Anterior cingulate cortex (tissue), 58 donors: Measurements from ENCODE around the gene LIMK1.
"Not testable (repeated sequence)": the region's sequence is repeated elsewhere in the genome, so short reads cannot be mapped to it uniquely, and the experiment has no call there.

Source experiments
- DNase-seq, 58 donors: peaks; one replicate each; lab custom pipeline; 2025; lab: John Stamatoyannopoulos, UW

Gene LIMK1

GRCh38 chr7:74167324-74167723 is 83.7 kb downstream of the LIMK1 start:
- not testable (repeated sequence) for DNase-seq
